ENCODE results near the gene SCUBE1. TPM values are rescaled to one million over a fixed set of nuclear protein-coding genes. Genes with fewer than 3 reads are reported as not detected.
A peak's percentile ranks its signal among the peaks of the same experiment; 100 is the strongest.
"Not testable (repeated sequence)": the region's sequence is repeated elsewhere in the genome, so short reads cannot be mapped to it uniquely, and the experiment has no call there.

Gene SCUBE1
- total and polyA plus RNA-seq, 2 donors, result 0.30 to 0.52 TPM

DNA sequence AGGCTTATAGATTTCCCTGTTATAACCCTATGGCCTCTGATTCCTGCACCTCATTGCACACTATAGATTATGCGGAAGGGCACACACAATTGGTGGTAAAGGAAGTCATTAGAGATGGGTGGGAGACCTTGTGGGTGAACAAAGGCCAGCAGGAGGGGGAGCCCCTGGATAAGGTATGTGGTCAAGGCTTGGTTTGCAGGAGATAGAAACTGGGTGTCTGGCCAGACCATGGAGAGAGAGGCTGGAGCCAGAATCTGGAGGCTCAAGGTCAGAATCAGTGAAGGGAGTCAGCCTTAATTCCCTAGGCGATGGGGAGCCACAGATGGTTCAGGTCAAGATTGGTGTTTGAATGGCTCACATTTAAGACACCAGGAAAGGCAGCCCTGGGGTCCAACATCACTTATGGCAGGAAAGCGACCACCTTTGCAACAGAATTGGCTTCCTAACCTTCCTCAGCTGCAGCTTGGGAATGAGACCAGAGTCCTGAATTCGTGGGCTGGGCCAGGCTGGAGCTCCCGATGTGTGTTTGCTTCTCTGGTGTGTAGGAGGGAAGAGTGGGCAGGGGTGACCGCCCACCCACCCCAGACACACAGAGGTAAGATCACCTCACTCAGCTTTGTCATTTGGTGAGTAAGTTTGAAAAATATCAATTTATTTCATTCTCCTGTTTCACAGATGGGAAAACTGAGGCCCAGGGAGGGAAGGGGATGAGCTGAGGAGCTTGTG lies 22.7 kb upstream of the SCUBE1 start:
- no peaks in the 10 kb centered on the region for H3K36me3 ChIP-seq (ENCODE audit: control insufficient read depth in 2 of 2, insufficient read depth in 2 of 2, low read length in 1 of 2)
- H3K4me3 ChIP-seq (ENCODE audit: low read length in 2 of 2), result no peak overlapping the region
- peaks cover 0 to 4% of the 10 kb centered on the region in 2 donors for H3K27me3 ChIP-seq (ENCODE audit: control insufficient read depth in 2 of 2, insufficient read depth in 1 of 2, low read length in 1 of 2)
- no peaks in the 10 kb centered on the region for H3K9me3 ChIP-seq (ENCODE audit: control insufficient read depth in 2 of 2, insufficient read depth in 1 of 2, low read length in 1 of 2)
- no peak for DNase-seq (ENCODE audit: low read depth in 6 of 9, low spot score in 9 of 9)
- H3K27ac ChIP-seq (ENCODE audit: low read depth in 1 of 2, low read length in 1 of 2), result no peak overlapping the region
- 94% methylated on average over 6 of the region's 6 CpGs for WGBS
- peaks cover 0 to 4% of the 10 kb centered on the region in 2 donors for H3K4me1 ChIP-seq (ENCODE audit: control insufficient read depth in 2 of 2, insufficient read depth in 2 of 2, low read length in 2 of 2)

DNA sequence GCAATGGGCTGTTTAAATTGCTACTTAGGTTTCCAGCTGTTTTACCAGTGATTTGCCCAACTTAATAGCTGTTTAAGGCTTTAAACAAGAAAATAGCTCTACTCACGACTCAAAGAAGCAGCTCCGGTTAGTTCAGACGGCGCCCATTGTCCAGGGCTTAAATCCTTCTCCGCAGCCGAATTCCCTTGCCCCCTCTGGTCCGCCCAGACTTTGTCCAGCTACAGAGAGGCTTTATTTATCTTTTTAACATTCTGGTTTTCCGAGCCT lies 20.9 kb upstream of the SCUBE1 start:
- no peak overlapping the region for H3K4me3 ChIP-seq (ENCODE audit: low read length in 2 of 2)
- no peak overlapping the region for H3K27ac ChIP-seq (ENCODE audit: low read depth in 1 of 2, low read length in 1 of 2)
- no peak for DNase-seq (ENCODE audit: low read depth in 6 of 9, low spot score in 9 of 9)
- no peaks in the 10 kb centered on the region for H3K27me3 ChIP-seq (ENCODE audit: control insufficient read depth in 2 of 2, insufficient read depth in 1 of 2, low read length in 1 of 2)
- 96% methylated on average over 8 of the region's 8 CpGs for whole genome bisulfite sequencing
- H3K4me1 ChIP-seq (ENCODE audit: control insufficient read depth in 2 of 2, insufficient read depth in 2 of 2, low read length in 2 of 2), result no peaks in the 10 kb centered on the region
- H3K9me3 ChIP-seq (ENCODE audit: control insufficient read depth in 2 of 2, insufficient read depth in 1 of 2, low read length in 1 of 2), result no peaks in the 10 kb centered on the region
- H3K36me3 ChIP-seq (ENCODE audit: control insufficient read depth in 2 of 2, insufficient read depth in 2 of 2, low read length in 1 of 2), result no peaks in the 10 kb centered on the region

DNA sequence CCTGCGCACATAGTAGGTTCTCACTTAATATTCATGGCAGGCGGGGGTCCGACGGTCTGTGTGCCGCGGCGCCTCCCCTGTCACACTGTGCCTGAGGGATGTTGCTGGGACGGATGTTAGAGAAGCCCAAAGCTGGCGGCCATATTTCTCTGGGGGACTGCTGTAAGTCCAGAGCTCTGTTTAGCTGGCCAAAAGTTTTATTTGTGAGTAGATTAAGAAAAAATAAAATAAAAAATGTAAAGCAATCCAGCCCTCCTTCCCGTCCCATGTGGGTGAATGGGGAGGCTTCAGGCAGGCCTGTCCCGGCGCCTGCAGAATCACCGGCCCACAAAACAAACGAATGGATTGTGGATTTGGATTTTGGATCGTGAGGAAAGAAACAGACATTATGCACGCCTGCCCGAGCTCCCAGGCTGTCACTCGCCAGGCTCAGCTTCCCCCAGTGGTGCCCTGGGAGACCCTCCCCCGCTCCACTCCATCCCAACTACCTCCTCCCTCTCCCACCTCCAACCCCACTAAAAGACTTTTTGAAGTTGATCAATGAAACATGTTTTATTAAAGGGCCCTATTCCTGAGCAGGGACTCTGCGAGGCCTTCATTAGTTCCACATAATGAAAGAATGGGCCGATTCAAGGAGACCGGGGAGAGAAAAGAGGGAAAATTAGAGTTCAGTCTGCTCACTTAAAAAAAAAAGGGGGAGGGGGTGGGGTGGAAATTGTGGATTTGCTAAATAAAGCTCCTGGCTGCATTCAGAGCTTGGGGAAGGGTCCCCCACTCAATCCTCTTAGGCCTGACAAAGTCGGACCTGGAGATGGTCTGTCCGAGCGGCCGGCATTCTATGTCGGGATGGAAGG lies 20.4 kb upstream of the SCUBE1 start:
- Histone ChIP-seq H3K36me3 (ENCODE audit: control insufficient read depth in 2 of 2, insufficient read depth in 2 of 2, low read length in 1 of 2) (no peaks in the 10 kb centered on the region), H3K4me1 (ENCODE audit: control insufficient read depth in 2 of 2, insufficient read depth in 2 of 2, low read length in 2 of 2) (no peaks in the 10 kb centered on the region), H3K9me3 (ENCODE audit: control insufficient read depth in 2 of 2, insufficient read depth in 1 of 2, low read length in 1 of 2) (no peaks in the 10 kb centered on the region), H3K4me3 (ENCODE audit: low read length in 2 of 2) (no peak overlapping the region), H3K27me3 (ENCODE audit: control insufficient read depth in 2 of 2, insufficient read depth in 1 of 2, low read length in 1 of 2) (no peaks in the 10 kb centered on the region), H3K27ac (ENCODE audit: low read depth in 1 of 2, low read length in 1 of 2) (no peak overlapping the region)
- WGBS, result 97% methylated on average over 27 of the region's 27 CpGs
- DNase-seq (ENCODE audit: low read depth in 6 of 9, low spot score in 9 of 9), result no peak

- Histone ChIP-seq H3K27me3 (ENCODE audit: control insufficient read depth in 2 of 2, insufficient read depth in 1 of 2, low read length in 1 of 2) (no peaks in the 10 kb centered on the region), H3K36me3 (ENCODE audit: control insufficient read depth in 2 of 2, insufficient read depth in 2 of 2, low read length in 1 of 2) (no peaks in the 10 kb centered on the region), H3K4me1 (ENCODE audit: control insufficient read depth in 2 of 2, insufficient read depth in 2 of 2, low read length in 2 of 2) (no peaks in the 10 kb centered on the region), H3K4me3 (ENCODE audit: low read length in 2 of 2) (no peak overlapping the region), H3K9me3 (ENCODE audit: control insufficient read depth in 2 of 2, insufficient read depth in 1 of 2, low read length in 1 of 2) (no peaks in the 10 kb centered on the region), H3K27ac (ENCODE audit: low read depth in 1 of 2, low read length in 1 of 2) (no peak overlapping the region)
- no peak for DNase-seq (ENCODE audit: low read depth in 6 of 9, low spot score in 9 of 9)
- WGBS, result 97% methylated on average over 9 of the region's 9 CpGs
Observed at GRCh38 chr22:43360576-43360975, 17.4 kb upstream of the SCUBE1 start.

GRCh38 chr22:43356881-43357280 lies 13.7 kb upstream of the SCUBE1 start:
- no peaks in the 10 kb centered on the region for H3K9me3 ChIP-seq (ENCODE audit: control insufficient read depth in 2 of 2, insufficient read depth in 1 of 2, low read length in 1 of 2)
- H3K36me3 ChIP-seq (ENCODE audit: control insufficient read depth in 2 of 2, insufficient read depth in 2 of 2, low read length in 1 of 2), result no peaks in the 10 kb centered on the region
- no peaks in the 10 kb centered on the region for H3K27me3 ChIP-seq (ENCODE audit: control insufficient read depth in 2 of 2, insufficient read depth in 1 of 2, low read length in 1 of 2)
- H3K27ac ChIP-seq (ENCODE audit: low read depth in 1 of 2, low read length in 1 of 2), result no peak overlapping the region
- H3K4me1 ChIP-seq (ENCODE audit: control insufficient read depth in 2 of 2, insufficient read depth in 2 of 2, low read length in 2 of 2), result no peaks in the 10 kb centered on the region
- no peak overlapping the region for H3K4me3 ChIP-seq (ENCODE audit: low read length in 2 of 2)
- 97% methylated on average over 11 of the region's 11 CpGs for WGBS
- DNase-seq (ENCODE audit: low read depth in 6 of 9, low spot score in 9 of 9), result no peak

DNA sequence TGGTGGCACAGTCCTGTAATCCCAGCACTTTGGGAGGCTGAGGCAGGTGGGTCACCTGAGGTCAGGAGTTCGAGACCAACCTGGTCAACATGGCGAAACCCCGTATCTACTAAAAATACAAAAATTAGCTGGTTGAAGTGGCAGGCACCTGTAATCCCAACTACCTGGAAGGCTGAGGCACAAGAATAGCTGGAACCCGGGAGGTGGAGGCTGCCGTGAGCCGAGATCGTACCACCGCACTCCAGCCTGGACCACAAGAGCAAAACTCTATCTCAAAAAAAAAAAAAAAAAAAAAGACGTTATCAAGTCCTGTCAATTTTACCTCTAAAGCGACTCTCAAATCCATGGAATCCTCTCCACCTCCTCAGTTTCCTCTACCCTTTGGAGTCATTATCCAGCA lies 12.5 kb upstream of the SCUBE1 start:
- not testable (repeated sequence) for H3K36me3 ChIP-seq (ENCODE audit: control insufficient read depth in 2 of 2, insufficient read depth in 2 of 2, low read length in 1 of 2); H3K27ac ChIP-seq (ENCODE audit: low read depth in 1 of 2, low read length in 1 of 2); H3K9me3 ChIP-seq (ENCODE audit: control insufficient read depth in 2 of 2, insufficient read depth in 1 of 2, low read length in 1 of 2); DNase-seq (ENCODE audit: low read depth in 6 of 9, low spot score in 9 of 9); H3K27me3 ChIP-seq (ENCODE audit: control insufficient read depth in 2 of 2, insufficient read depth in 1 of 2, low read length in 1 of 2); H3K4me3 ChIP-seq (ENCODE audit: low read length in 2 of 2); H3K4me1 ChIP-seq (ENCODE audit: control insufficient read depth in 2 of 2, insufficient read depth in 2 of 2, low read length in 2 of 2)
- 95% methylated on average over 10 of the region's 10 CpGs for WGBS

DNA sequence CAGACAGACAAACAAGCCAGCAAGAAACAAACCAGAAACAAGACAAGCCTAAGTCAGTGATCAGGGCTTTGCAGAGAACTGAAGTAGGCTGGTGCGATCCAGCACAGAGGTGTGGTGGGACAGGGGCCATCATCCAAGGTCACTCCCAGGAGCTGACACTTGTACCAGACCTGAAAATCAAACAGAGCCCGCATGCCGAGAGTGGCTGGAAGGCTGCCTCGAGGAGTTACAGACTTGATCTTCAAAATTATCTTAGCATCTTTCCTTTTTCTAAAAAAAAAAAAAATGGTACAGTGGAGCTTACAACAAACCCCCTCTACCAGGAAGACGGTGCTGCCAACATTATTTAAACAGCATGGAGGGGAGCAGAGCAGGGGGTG lies 8.8 kb upstream of the SCUBE1 start:
- Histone ChIP-seq H3K4me1 (ENCODE audit: control insufficient read depth in 2 of 2, insufficient read depth in 2 of 2, low read length in 2 of 2) (no peaks in the 10 kb centered on the region), H3K27me3 (ENCODE audit: control insufficient read depth in 2 of 2, insufficient read depth in 1 of 2, low read length in 1 of 2) (peaks cover 0 to 2% of the 10 kb centered on the region in 2 donors), H3K4me3 (ENCODE audit: low read length in 2 of 2) (no peak overlapping the region), H3K36me3 (ENCODE audit: control insufficient read depth in 2 of 2, insufficient read depth in 2 of 2, low read length in 1 of 2) (no peaks in the 10 kb centered on the region), H3K9me3 (ENCODE audit: control insufficient read depth in 2 of 2, insufficient read depth in 1 of 2, low read length in 1 of 2) (no peaks in the 10 kb centered on the region), H3K27ac (ENCODE audit: low read depth in 1 of 2, low read length in 1 of 2) (no peak overlapping the region)
- 93% methylated on average over 5 of the region's 5 CpGs for WGBS
- DNase-seq (ENCODE audit: low read depth in 6 of 9, low spot score in 9 of 9), result no peak

GRCh38 chr22:43349636-43350035 lies 6.5 kb upstream of the SCUBE1 start:
- Histone ChIP-seq H3K36me3 (ENCODE audit: control insufficient read depth in 2 of 2, insufficient read depth in 2 of 2, low read length in 1 of 2) (no peaks in the 10 kb centered on the region), H3K27ac (ENCODE audit: low read depth in 1 of 2, low read length in 1 of 2) (no peak overlapping the region), H3K27me3 (ENCODE audit: control insufficient read depth in 2 of 2, insufficient read depth in 1 of 2, low read length in 1 of 2) (peaks cover 9 to 20% of the 10 kb centered on the region in 2 donors), H3K4me1 (ENCODE audit: control insufficient read depth in 2 of 2, insufficient read depth in 2 of 2, low read length in 2 of 2) (peaks cover 0 to 3% of the 10 kb centered on the region in 2 donors), H3K4me3 (ENCODE audit: low read length in 2 of 2) (no peak overlapping the region), H3K9me3 (ENCODE audit: control insufficient read depth in 2 of 2, insufficient read depth in 1 of 2, low read length in 1 of 2) (no peaks in the 10 kb centered on the region)
- no peak for DNase-seq (ENCODE audit: low read depth in 6 of 9, low spot score in 9 of 9)
- 87% methylated on average over 12 of the region's 12 CpGs for WGBS

DNA sequence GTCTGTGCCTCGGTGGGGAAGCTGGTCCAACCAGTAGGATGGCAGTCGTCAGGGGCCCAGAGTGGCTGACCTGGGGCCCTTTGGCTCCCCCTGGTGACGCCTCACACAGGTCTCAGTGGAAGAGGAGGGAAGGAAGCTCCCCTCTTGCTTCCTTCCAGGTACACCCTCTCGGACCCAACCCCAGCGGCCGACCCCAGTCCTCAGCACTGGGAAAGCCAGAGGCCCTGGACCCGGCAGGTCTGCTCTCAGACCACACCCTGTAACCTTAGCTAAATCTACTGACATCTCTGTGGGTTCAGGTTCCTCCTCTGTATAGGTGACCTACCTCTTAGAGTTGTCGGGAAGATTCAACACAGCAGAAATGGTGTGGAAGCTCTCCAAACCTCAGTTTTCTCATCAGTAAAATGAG lies 3.4 kb upstream of the SCUBE1 start:
- peak in 6 of 9 donors; percentile 13 to 55 (median 40) for DNase-seq (ENCODE audit: low read depth in 6 of 9, low spot score in 9 of 9)
- Histone ChIP-seq H3K9me3 (ENCODE audit: control insufficient read depth in 2 of 2, insufficient read depth in 1 of 2, low read length in 1 of 2) (no peaks in the 10 kb centered on the region), H3K27ac (ENCODE audit: low read depth in 1 of 2, low read length in 1 of 2) (no peak overlapping the region), H3K27me3 (ENCODE audit: control insufficient read depth in 2 of 2, insufficient read depth in 1 of 2, low read length in 1 of 2) (peaks cover 37 to 48% of the 10 kb centered on the region in 2 donors), H3K4me1 (ENCODE audit: control insufficient read depth in 2 of 2, insufficient read depth in 2 of 2, low read length in 2 of 2) (peaks cover 3 to 4% of the 10 kb centered on the region in 2 donors), H3K36me3 (ENCODE audit: control insufficient read depth in 2 of 2, insufficient read depth in 2 of 2, low read length in 1 of 2) (no peaks in the 10 kb centered on the region), H3K4me3 (ENCODE audit: low read length in 2 of 2) (no peak overlapping the region)
- 15% methylated on average over 8 of the region's 8 CpGs for WGBS

Data from thymus (tissue), 11 donors.